Endothelial cell of umbilical vein (primary cell): ENCODE measurements around the gene ARMC7.

Experiments used
- CTCF ChIP-seq, 2 donors: IDR thresholded peaks; 1 replicate in 1 of 2; 2 replicates in 1 of 2; pipeline ENCODE4 v1.5.1; 2011; ENCODE audit warnings: low read length in 2 of 2, mild to moderate bottlenecking in 2 of 2, moderate library complexity in 2 of 2, control low read depth in 1 of 2, inconsistent platforms in 1 of 2, low read depth in 1 of 2; ENCODE audit not compliant: insufficient read depth in 1 of 2; ENCODE audit errors: extremely low read depth in 1 of 2
- JUN ChIP-seq: IDR thresholded peaks from 2 replicates; pipeline ENCODE4 v1.6.1; 2011; ENCODE audit warnings: borderline replicate concordance, low read depth; ENCODE audit not compliant: insufficient read length, insufficient read depth
- POLR2AphosphoS5 ChIP-seq: IDR thresholded peaks from 2 replicates; pipeline ENCODE4 v1.6.1; 2012; ENCODE audit warnings: low read depth, mild to moderate bottlenecking, control low read depth, low read length, moderate library complexity; ENCODE audit not compliant: insufficient read depth

- TF ChIP-seq POLR2AphosphoS5: no peak
- no peak for TF ChIP-seq CTCF (IDR thresholded peaks at IDR 0.05; ENCODE audit: extremely low read depth in 1 of 2, insufficient read depth in 1 of 2, low read depth in 1 of 2, low read length in 2 of 2)
- TF ChIP-seq JUN: no peak
Observed at GRCh38 chr17:75098861-75099260, 10.9 kb upstream of the ARMC7 start.
